ENCODE results near the gene MVB12A. TPM values are rescaled to one million over a fixed set of nuclear protein-coding genes. Genes with fewer than 3 reads are reported as not detected.

MVB12A gene
- total and polyA plus RNA-seq, 4 donors: 28.5 to 68.6 (median 49.3) TPM

DNA sequence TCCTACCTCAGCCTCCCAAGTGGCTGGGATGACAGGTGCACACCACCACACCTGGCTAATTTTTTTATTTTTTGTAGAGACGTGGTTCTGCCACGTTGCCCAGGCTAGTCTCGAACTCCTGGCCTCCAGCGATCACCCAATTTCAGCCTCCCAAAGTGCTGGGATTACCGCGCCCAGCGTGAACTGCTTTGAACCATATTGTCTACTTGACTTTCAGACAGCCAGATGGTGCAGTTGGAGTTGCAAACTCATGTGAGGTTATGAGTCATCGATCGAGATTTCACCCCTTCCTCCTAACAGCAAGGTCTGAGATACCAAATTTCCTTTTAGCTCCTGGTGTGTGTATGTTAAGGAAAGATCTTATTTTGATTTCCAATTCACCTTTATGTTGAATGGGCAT is 53.2 kb downstream of the MVB12A start:
- intact Hi-C loops (cut with DNase I): loop anchor here (5.0 to 10.0 kb wide), 2 partner anchors 39 to 382 kb away; partner anchors contain the start of genes PGLS (in 1 of the 2) and RPL18A (in 1 of the 2)

More for the DNA sequence above, 53.2 kb downstream of the MVB12A start:
- H3K9me3 ChIP-seq (ENCODE audit: control insufficient read depth, low read length): no peaks in the 10 kb centered on the region
- no peak overlapping the region for H3K27ac ChIP-seq (ENCODE audit: low read depth in 1 of 2, low read length in 2 of 2)
- no peaks in the 10 kb centered on the region for H3K27me3 ChIP-seq (ENCODE audit: control insufficient read depth in 1 of 2, insufficient read depth in 2 of 2, low read length in 1 of 2)
- WGBS, 2 donors: 89 to 90% methylated on average over 9 of the region's 9 CpGs
- ATAC-seq (ENCODE audit: low FRiP score) (no peak), DNase-seq (no peak)
- no peak overlapping the region for H3K4me3 ChIP-seq (ENCODE audit: low read length in 2 of 2)
- H3K36me3 ChIP-seq (ENCODE audit: control insufficient read depth in 1 of 2, insufficient read depth in 2 of 2, low read length in 1 of 2): no peaks in the 10 kb centered on the region
- H3K4me1 ChIP-seq (ENCODE audit: control insufficient read depth in 1 of 2, insufficient read depth in 2 of 2, low read length in 2 of 2): no peaks in the 10 kb centered on the region

Other genes starting within 250 kb of the MVB12A start
- gene USE1, start 204.7 kb upstream of the MVB12A start, total RNA-seq: 10 to 100 TPM; 18.7 to 24.0 TPM
- gene USE1, start 204.7 kb upstream of the MVB12A start, polyA plus RNA-seq: 10 to 100 TPM; 47.3 to 75.2 TPM
- 10 to 100 TPM; 10.2 to 23.0 TPM for gene OCEL1, start 193.8 kb upstream of the MVB12A start, total RNA-seq
- 10 to 100 TPM; 26.1 to 26.2 TPM for gene OCEL1, start 193.8 kb upstream of the MVB12A start, polyA plus RNA-seq
- 10 to 100 TPM; 23.1 to 27.7 TPM for gene NR2F6, start 174.1 kb upstream of the MVB12A start, total RNA-seq
- 10 to 100 TPM; 10.4 to 19.9 TPM for gene NR2F6, start 174.1 kb upstream of the MVB12A start, polyA plus RNA-seq
- 10 to 100 TPM in 1 of 2 donors, 1 to 10 TPM in 1; 4.6 to 12.8 TPM for gene USHBP1, start 155.3 kb upstream of the MVB12A start, total RNA-seq
- gene USHBP1, start 155.3 kb upstream of the MVB12A start, polyA plus RNA-seq: under 1 TPM; 0.13 to 0.61 TPM
- 10 to 100 TPM; 55.8 to 63.2 TPM for gene BABAM1, start 152.6 kb upstream of the MVB12A start, total RNA-seq
- gene BABAM1, start 152.6 kb upstream of the MVB12A start, polyA plus RNA-seq: 100 to 1,000 TPM in 1 of 2 donors, 10 to 100 TPM in 1; 83.6 to 102 TPM
- 1 to 10 TPM in 1 of 2 donors, under 1 TPM in 1; 0.71 to 1.0 TPM for gene ANKLE1, start 138.1 kb upstream of the MVB12A start, total RNA-seq
- gene ANKLE1, start 138.1 kb upstream of the MVB12A start, polyA plus RNA-seq: under 1 TPM in 1 of 2 donors, not detected in 1; 0.95 TPM
- 10 to 100 TPM in 1 of 2 donors, 1 to 10 TPM in 1; 9.8 to 10.8 TPM for gene ABHD8, start 116.6 kb upstream of the MVB12A start, total RNA-seq
- 10 to 100 TPM; 10.8 to 11.6 TPM for gene ABHD8, start 116.6 kb upstream of the MVB12A start, polyA plus RNA-seq
- gene MRPL34, start 114.2 kb upstream of the MVB12A start, total RNA-seq: 10 to 100 TPM; 41.9 to 53.9 TPM
- 100 to 1,000 TPM; 134 to 177 TPM for gene MRPL34, start 114.2 kb upstream of the MVB12A start, polyA plus RNA-seq
- 10 to 100 TPM; 21.4 to 33.2 TPM for gene DDA1, start 110.5 kb upstream of the MVB12A start, total RNA-seq
- 10 to 100 TPM; 24.2 to 71.0 TPM for gene DDA1, start 110.5 kb upstream of the MVB12A start, polyA plus RNA-seq
- gene ANO8, start 85.2 kb upstream of the MVB12A start, total RNA-seq: 10 to 100 TPM; 10.9 to 17.4 TPM
- gene ANO8, start 85.2 kb upstream of the MVB12A start, polyA plus RNA-seq: 10 to 100 TPM in 1 of 2 donors, 1 to 10 TPM in 1; 1.3 to 19.4 TPM
- gene GTPBP3, start 82.5 kb upstream of the MVB12A start, total RNA-seq: 10 to 100 TPM; 16.7 to 27.7 TPM
- gene GTPBP3, start 82.5 kb upstream of the MVB12A start, polyA plus RNA-seq: 10 to 100 TPM in 1 of 2 donors, 1 to 10 TPM in 1; 3.4 to 32.2 TPM
- 100 to 1,000 TPM; 368 to 411 TPM for gene PLVAP, start 42.7 kb upstream of the MVB12A start, total RNA-seq
- 10 to 100 TPM in 1 of 2 donors, 1 to 10 TPM in 1; 4.0 to 21.8 TPM for gene PLVAP, start 42.7 kb upstream of the MVB12A start, polyA plus RNA-seq
- 1 to 10 TPM in 1 of 2 donors, under 1 TPM in 1; 0.71 to 1.7 TPM for gene CCDC194, start 25.9 kb upstream of the MVB12A start, total RNA-seq
- not detected for gene CCDC194, start 25.9 kb upstream of the MVB12A start, polyA plus RNA-seq
- gene BST2, start 14.4 kb upstream of the MVB12A start, total RNA-seq: 100 to 1,000 TPM in 1 of 2 donors, 10 to 100 TPM in 1; 72.0 to 116 TPM
- gene BST2, start 14.4 kb upstream of the MVB12A start, polyA plus RNA-seq: 100 to 1,000 TPM; 114 to 171 TPM
- under 1 TPM in 1 of 2 donors, not detected in 1; 0.30 TPM for gene TMEM221, start 28.6 kb downstream of the MVB12A start, total RNA-seq
- gene TMEM221, start 28.6 kb downstream of the MVB12A start, polyA plus RNA-seq: under 1 TPM in 1 of 2 donors, not detected in 1; 0.38 TPM
- gene NXNL1, start 40.9 kb downstream of the MVB12A start, total RNA-seq: not detected
- gene NXNL1, start 40.9 kb downstream of the MVB12A start, polyA plus RNA-seq: not detected
- gene SLC27A1, start 50.5 kb downstream of the MVB12A start, total RNA-seq: 10 to 100 TPM; 12.0 to 22.2 TPM
- gene SLC27A1, start 50.5 kb downstream of the MVB12A start, polyA plus RNA-seq: 10 to 100 TPM in 1 of 2 donors, 1 to 10 TPM in 1; 6.8 to 37.8 TPM
- 10 to 100 TPM; 38.0 to 50.6 TPM for gene PGLS, start 91.6 kb downstream of the MVB12A start, total RNA-seq
- gene PGLS, start 91.6 kb downstream of the MVB12A start, polyA plus RNA-seq: 10 to 100 TPM; 31.7 to 90.6 TPM
- 10 to 100 TPM; 67.1 to 91.2 TPM for gene COLGALT1, start 135.6 kb downstream of the MVB12A start, total RNA-seq
- gene COLGALT1, start 135.6 kb downstream of the MVB12A start, polyA plus RNA-seq: 10 to 100 TPM; 26.3 to 45.6 TPM

All from aorta (tissue), 5 donors.